ENCODE measurements around the gene ATP8A2. TPM values are rescaled to one million over a fixed set of nuclear protein-coding genes. Genes with fewer than 3 reads are reported as not detected.

Gene ATP8A2
- total and polyA plus RNA-seq, 10 of the 15 experiments (the other 5 are each of a cell fraction or from before 2014, with no cell fraction given): 0.01 to 0.04 (median 0.04) TPM; not detected in 7

DNA sequence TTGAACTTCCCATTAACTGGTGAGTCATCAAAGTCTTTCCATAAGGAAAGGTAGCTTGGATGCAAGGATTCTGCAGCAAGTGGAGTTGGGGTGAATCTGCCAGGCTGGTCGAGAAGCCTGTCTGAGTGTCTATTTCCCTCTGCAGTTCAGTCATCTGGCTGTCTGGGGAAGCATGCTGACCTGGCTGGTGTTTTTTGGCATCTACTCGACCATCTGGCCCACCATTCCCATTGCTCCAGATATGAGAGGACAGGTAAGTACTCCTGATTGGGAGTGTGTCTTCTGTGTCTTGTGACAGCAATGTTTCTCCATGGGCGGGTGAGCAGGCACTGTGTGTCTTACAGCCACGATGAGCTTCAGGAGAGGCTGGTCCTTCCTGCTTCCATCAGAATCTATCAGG, 490.4 kb downstream of the ATP8A2 start (continued):
- TF ChIP-seq, protein P1, sequence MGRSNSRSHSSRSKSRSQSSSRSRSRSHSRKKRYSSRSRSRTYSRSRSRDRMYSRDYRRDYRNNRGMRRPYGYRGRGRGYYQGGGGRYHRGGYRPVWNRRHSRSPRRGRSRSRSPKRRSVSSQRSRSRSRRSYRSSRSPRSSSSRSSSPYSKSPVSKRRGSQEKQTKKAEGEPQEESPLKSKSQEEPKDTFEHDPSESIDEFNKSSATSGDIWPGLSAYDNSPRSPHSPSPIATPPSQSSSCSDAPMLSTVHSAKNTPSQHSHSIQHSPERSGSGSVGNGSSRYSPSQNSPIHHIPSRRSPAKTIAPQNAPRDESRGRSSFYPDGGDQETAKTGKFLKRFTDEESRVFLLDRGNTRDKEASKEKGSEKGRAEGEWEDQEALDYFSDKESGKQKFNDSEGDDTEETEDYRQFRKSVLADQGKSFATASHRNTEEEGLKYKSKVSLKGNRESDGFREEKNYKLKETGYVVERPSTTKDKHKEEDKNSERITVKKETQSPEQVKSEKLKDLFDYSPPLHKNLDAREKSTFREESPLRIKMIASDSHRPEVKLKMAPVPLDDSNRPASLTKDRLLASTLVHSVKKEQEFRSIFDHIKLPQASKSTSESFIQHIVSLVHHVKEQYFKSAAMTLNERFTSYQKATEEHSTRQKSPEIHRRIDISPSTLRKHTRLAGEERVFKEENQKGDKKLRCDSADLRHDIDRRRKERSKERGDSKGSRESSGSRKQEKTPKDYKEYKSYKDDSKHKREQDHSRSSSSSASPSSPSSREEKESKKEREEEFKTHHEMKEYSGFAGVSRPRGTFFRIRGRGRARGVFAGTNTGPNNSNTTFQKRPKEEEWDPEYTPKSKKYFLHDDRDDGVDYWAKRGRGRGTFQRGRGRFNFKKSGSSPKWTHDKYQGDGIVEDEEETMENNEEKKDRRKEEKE (IDR thresholded peaks at IDR 0.05): no peak
- TF ChIP-seq, protein P2, sequence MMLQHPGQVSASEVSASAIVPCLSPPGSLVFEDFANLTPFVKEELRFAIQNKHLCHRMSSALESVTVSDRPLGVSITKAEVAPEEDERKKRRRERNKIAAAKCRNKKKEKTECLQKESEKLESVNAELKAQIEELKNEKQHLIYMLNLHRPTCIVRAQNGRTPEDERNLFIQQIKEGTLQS (IDR thresholded peaks at IDR 0.05; ENCODE audit: borderline replicate concordance, extremely low read depth, low read depth, low read length): no peak
- TF ChIP-seq EED (IDR thresholded peaks at IDR 0.05; ENCODE audit: low read depth): no peak
- no peak for TF ChIP-seq ZBED1 (IDR thresholded peaks at IDR 0.05; ENCODE audit: borderline replicate concordance)
- no peak for TF ChIP-seq WRNIP1 (IDR thresholded peaks at IDR 0.05; ENCODE audit: borderline replicate concordance, low read depth, low read length)
- TF ChIP-seq POU2F2 (IDR thresholded peaks at IDR 0.05; ENCODE audit: borderline replicate concordance, low read depth, low read length): no peak
- TF ChIP-seq CEBPB (IDR thresholded peaks at IDR 0.05; ENCODE audit: borderline replicate concordance in 1 of 2, low read depth in 2 of 2, low read length in 2 of 2): no peak
- TF ChIP-seq NBN (IDR thresholded peaks at IDR 0.05): no peak
- TF ChIP-seq, protein P3, sequence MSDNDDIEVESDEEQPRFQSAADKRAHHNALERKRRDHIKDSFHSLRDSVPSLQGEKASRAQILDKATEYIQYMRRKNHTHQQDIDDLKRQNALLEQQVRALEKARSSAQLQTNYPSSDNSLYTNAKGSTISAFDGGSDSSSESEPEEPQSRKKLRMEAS (IDR thresholded peaks at IDR 0.05; ENCODE audit: low read depth, low read length): no peak

DNA sequence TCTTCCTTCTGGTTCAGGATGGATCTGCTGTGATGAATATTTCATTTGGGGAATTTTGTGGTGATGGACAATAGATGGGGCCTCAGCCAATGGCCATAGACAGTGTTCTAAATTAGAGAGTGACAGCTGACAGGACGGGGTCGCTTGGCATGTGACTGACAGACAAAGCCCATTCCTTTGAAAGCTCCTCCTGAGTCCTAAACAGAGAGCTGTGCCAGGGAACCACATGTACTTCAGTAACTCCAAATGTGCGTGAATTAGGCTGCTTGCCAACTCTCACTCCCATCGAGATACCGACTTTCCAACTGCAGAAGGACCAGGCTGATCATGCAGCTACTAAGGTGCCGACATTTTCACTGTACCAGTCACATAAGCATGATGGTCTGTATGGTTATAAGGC, 492.3 kb downstream of the ATP8A2 start:
- WGBS (ENCODE audit: insufficient coverage, insufficient replicate concordance, low lambda C conversion rate, missing lambda C conversion rate): 11% methylated on average over 6 of the region's 6 CpGs
- Histone ChIP-seq H3K36me3 (ENCODE audit: control insufficient read depth in 2 of 2, insufficient read depth in 2 of 2, low read length in 1 of 2) (no peaks in the 10 kb centered on the region), H4K20me1 (ENCODE audit: control insufficient read depth, insufficient read depth) (no peaks in the 10 kb centered on the region), H3K79me2 (ENCODE audit: control insufficient read depth, insufficient read depth, low read length) (no peaks in the 10 kb centered on the region), H3K4me3 (no peak overlapping the region), H3K27me3 (replicated peaks in 1 of 2; ENCODE audit: control insufficient read depth in 2 of 2, insufficient read depth in 2 of 2, low read length in 1 of 2) (no peaks in the 10 kb centered on the region; a peak in 2 of 4 replicates), H3K4me1 (ENCODE audit: control insufficient read depth, insufficient read depth, low read length) (no peaks in the 10 kb centered on the region), H3K9ac (ENCODE audit: control insufficient read depth, insufficient read depth, low read length) (no peak overlapping the region), H2AFZ (ENCODE audit: control insufficient read depth, low read depth, low read length) (no peak overlapping the region), H3K4me2 (ENCODE audit: control insufficient read depth, insufficient read depth) (no peak overlapping the region), H3K9me3 (replicated peaks; ENCODE audit: control insufficient read depth, insufficient read depth, low read length) (no peaks in the 10 kb centered on the region), H3K27ac (ENCODE audit: control insufficient read depth, insufficient read depth) (no peak overlapping the region)
- no TSS peak for BruUV-seq (replicated peaks)
- SMC1A ChIA-PET (ENCODE audit: uncharacterized antibody, unreplicated experiment): no interaction called here
- FAIRE-seq: no peak
- RAD21 ChIA-PET (ENCODE audit: unreplicated experiment): no interaction called here
- intact Hi-C loops (cut with micrococcal nuclease; ENCODE audit: unreplicated experiment): no loop called here
- CTCF ChIA-PET: no interaction called here
- in situ Hi-C loops (cut with MboI): no loop called here
- no peak for DNase-seq (ENCODE audit: low read depth, low spot score)
- POLR2A ChIA-PET: no interaction called here
- TF ChIP-seq CHD1 (IDR thresholded peaks at IDR 0.05; ENCODE audit: low read depth, low read length) (no peak), MTA2 (IDR thresholded peaks at IDR 0.05; ENCODE audit: low read depth) (no peak), NBN (IDR thresholded peaks at IDR 0.05) (no peak), SUZ12 (IDR thresholded peaks at IDR 0.05; ENCODE audit: unreplicated experiment) (no peak), NR2C2 (IDR thresholded peaks at IDR 0.05; ENCODE audit: borderline replicate concordance, control insufficient read depth, insufficient read length, low read depth) (no peak), NR2F1 (conservative IDR thresholded peaks at IDR 0.05) (no peak), MEF2B (IDR thresholded peaks at IDR 0.05; ENCODE audit: partially characterized antibody, poor library complexity, severe bottlenecking) (no peak), SREBF2 (IDR thresholded peaks at IDR 0.05; ENCODE audit: low read length) (no peak)
- TF ChIP-seq, protein P4, sequence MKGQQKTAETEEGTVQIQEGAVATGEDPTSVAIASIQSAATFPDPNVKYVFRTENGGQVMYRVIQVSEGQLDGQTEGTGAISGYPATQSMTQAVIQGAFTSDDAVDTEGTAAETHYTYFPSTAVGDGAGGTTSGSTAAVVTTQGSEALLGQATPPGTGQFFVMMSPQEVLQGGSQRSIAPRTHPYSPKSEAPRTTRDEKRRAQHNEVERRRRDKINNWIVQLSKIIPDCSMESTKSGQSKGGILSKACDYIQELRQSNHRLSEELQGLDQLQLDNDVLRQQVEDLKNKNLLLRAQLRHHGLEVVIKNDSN (IDR thresholded peaks at IDR 0.05; ENCODE audit: borderline replicate concordance, extremely low read length, insufficient read depth, low read depth, low read length): no peak
- TF ChIP-seq, protein P5, sequence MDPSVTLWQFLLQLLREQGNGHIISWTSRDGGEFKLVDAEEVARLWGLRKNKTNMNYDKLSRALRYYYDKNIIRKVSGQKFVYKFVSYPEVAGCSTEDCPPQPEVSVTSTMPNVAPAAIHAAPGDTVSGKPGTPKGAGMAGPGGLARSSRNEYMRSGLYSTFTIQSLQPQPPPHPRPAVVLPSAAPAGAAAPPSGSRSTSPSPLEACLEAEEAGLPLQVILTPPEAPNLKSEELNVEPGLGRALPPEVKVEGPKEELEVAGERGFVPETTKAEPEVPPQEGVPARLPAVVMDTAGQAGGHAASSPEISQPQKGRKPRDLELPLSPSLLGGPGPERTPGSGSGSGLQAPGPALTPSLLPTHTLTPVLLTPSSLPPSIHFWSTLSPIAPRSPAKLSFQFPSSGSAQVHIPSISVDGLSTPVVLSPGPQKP (IDR thresholded peaks at IDR 0.05; ENCODE audit: low read depth, low read length): no peak
- ATAC-seq: no peak

Data from GM12878 (cell line).